ENCODE measurements around the gene RPS6KA1. TPM values are rescaled to one million over a fixed set of nuclear protein-coding genes. Genes with fewer than 3 reads are reported as not detected.

Gene RPS6KA1
- total RNA-seq, 2 donors from 2014 or later = 41.3 TPM

GRCh38 chr1:26536521-26536920 lies 7.0 kb downstream of the RPS6KA1 start:
- WGBS, 2 experiments (ENCODE audit: insufficient coverage in 1 of 2, insufficient read length in 1 of 2) = 97 to 100% methylated on average over 1 to 2 of the region's 2 CpGs
- DNase-seq = no peak
- no peak overlapping the region for H3K27ac Mint-ChIP-seq

GRCh38 chr1:26537951-26538352 lies 8.4 kb downstream of the RPS6KA1 start:
- H3K4me3 ChIP-seq (ENCODE audit: low read length) = no peak overlapping the region
- Mint-ChIP-seq H3K36me3 (ENCODE audit: low read depth) (peaks cover 22% of the 10 kb centered on the region), H3K9me3 (no peaks in the 10 kb centered on the region), H3K4me1 (peaks cover 7% of the 10 kb centered on the region), H3K27ac (peak overlapping the region; percentile 37), H3K27me3 (ENCODE audit: insufficient read depth) (no peaks in the 10 kb centered on the region), H3K4me3 (no peak overlapping the region)
- no peaks in the 10 kb centered on the region for H3K9me3 ChIP-seq (ENCODE audit: control insufficient read depth, low read length)
- TF ChIP-seq CTCF (conservative IDR thresholded peaks at IDR 0.05) = peak; percentile 51
- H3K27me3 ChIP-seq (ENCODE audit: control insufficient read depth, insufficient read depth, low read length, poor library complexity, severe bottlenecking) = no peaks in the 10 kb centered on the region
- DNase-seq = peak; percentile 77
- H3K36me3 ChIP-seq (ENCODE audit: control insufficient read depth, insufficient read depth, low read length) = peaks cover 6% of the 10 kb centered on the region
- 89 to 90% methylated on average over 2 of the region's 2 CpGs for WGBS, 2 experiments (ENCODE audit: insufficient coverage in 1 of 2, insufficient read length in 1 of 2)
- H3K27ac ChIP-seq (ENCODE audit: low read depth, low read length) = no peak overlapping the region
- H3K4me1 ChIP-seq (ENCODE audit: control insufficient read depth, insufficient read depth, low read length) = no peaks in the 10 kb centered on the region
- no peak overlapping the region for H3K9ac ChIP-seq (ENCODE audit: extremely low read depth, low read length, poor library complexity, severe bottlenecking)

More at GRCh38 chr1:26536521-26536920, 7.0 kb downstream of the RPS6KA1 start:
- Mint-ChIP-seq H3K27me3 (ENCODE audit: insufficient read depth) (no peaks in the 10 kb centered on the region), H3K4me1 (peaks cover 8% of the 10 kb centered on the region), H3K36me3 (ENCODE audit: low read depth) (peaks cover 22% of the 10 kb centered on the region), H3K4me3 (no peak overlapping the region), H3K9me3 (no peaks in the 10 kb centered on the region)
- Histone ChIP-seq H3K4me3 (ENCODE audit: low read length) (no peak overlapping the region), H3K9ac (ENCODE audit: extremely low read depth, low read length, poor library complexity, severe bottlenecking) (no peak overlapping the region), H3K27ac (ENCODE audit: low read depth, low read length) (no peak overlapping the region), H3K36me3 (ENCODE audit: control insufficient read depth, insufficient read depth, low read length) (peaks cover 6% of the 10 kb centered on the region), H3K27me3 (ENCODE audit: control insufficient read depth, insufficient read depth, low read length, poor library complexity, severe bottlenecking) (no peaks in the 10 kb centered on the region), H3K9me3 (ENCODE audit: control insufficient read depth, low read length) (no peaks in the 10 kb centered on the region), H3K4me1 (ENCODE audit: control insufficient read depth, insufficient read depth, low read length) (no peaks in the 10 kb centered on the region)
- TF ChIP-seq CTCF (conservative IDR thresholded peaks at IDR 0.05) = no peak

- Mint-ChIP-seq H3K4me3 (no peak overlapping the region), H3K36me3 (ENCODE audit: low read depth) (peaks cover 22% of the 10 kb centered on the region), H3K4me1 (peaks cover 7% of the 10 kb centered on the region), H3K27me3 (ENCODE audit: insufficient read depth) (no peaks in the 10 kb centered on the region), H3K27ac (peak overlapping the region; percentile 37), H3K9me3 (no peaks in the 10 kb centered on the region)
- peak; percentile 88 for DNase-seq
- no peak overlapping the region for H3K9ac ChIP-seq (ENCODE audit: extremely low read depth, low read length, poor library complexity, severe bottlenecking)
- WGBS, 2 experiments (ENCODE audit: insufficient coverage in 1 of 2, insufficient read length in 1 of 2) = 84 to 88% methylated on average over 12 to 14 of the region's 14 CpGs
- no peaks in the 10 kb centered on the region for H3K4me1 ChIP-seq (ENCODE audit: control insufficient read depth, insufficient read depth, low read length)
- no peak overlapping the region for H3K4me3 ChIP-seq (ENCODE audit: low read length)
- H3K9me3 ChIP-seq (ENCODE audit: control insufficient read depth, low read length) = no peaks in the 10 kb centered on the region
- H3K27ac ChIP-seq (ENCODE audit: low read depth, low read length) = no peak overlapping the region
- peak; percentile 79 for TF ChIP-seq CTCF (conservative IDR thresholded peaks at IDR 0.05)
- no peaks in the 10 kb centered on the region for H3K27me3 ChIP-seq (ENCODE audit: control insufficient read depth, insufficient read depth, low read length, poor library complexity, severe bottlenecking)
- H3K36me3 ChIP-seq (ENCODE audit: control insufficient read depth, insufficient read depth, low read length) = peaks cover 6% of the 10 kb centered on the region
Measured at GRCh38 chr1:26538480-26539412, 9.2 kb downstream of the RPS6KA1 start.

Measured in endodermal cell (in vitro differentiated cells).